GM23248 (cell line): ENCODE data around the gene AGAP1.

Source experiments
- EZH2 ChIP-seq: fragments of 200-600 bp; sonication (generic); IDR thresholded peaks from 2 replicates; pipeline ENCODE4 v1.6.1; 2018; ENCODE audit warnings: antibody characterized with exemption, mild to moderate bottlenecking; ENCODE audit not compliant: insufficient read depth, poor library complexity, severe bottlenecking
- EZH2phosphoT487 ChIP-seq: fragments of 200-600 bp; sonication (generic); IDR thresholded peaks from 2 replicates; pipeline ENCODE4 v1.6.1; 2018; ENCODE audit warnings: antibody characterized with exemption, moderate library complexity, mild to moderate bottlenecking, low read depth; ENCODE audit not compliant: insufficient read depth

DNA sequence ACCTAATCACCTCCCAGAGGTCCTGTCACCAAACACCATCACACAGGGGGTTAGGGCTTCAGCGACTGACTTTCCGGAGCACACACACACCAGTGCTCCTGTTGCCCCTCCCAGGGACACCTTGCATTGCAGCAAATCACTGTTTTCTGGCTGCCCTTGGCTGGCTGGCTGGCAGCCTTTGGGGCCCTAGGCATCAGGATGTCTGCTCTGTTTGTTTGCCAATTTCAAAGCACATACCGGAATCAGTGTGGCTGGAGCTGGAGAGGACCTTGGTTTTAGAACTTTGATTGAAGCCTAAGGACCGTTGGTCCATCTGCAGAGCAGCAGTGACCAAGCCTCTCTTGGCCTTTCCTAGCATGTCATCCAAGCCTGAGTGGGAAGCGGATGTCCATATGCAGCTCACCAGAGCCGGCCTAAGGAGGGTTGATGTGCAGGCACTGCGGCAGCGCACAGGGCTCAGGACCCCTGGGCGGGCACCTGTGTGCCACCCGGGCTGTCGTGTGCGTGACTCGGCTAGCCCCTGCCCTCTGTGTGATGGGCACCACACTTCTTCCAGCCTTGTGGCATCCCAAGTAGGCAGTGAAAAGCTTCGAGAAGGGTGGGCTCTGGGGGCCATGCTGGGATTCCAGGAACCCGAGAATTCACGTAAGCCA, 612.2 kb downstream of the AGAP1 start:
- TF ChIP-seq EZH2phosphoT487: no peak
- no peak for TF ChIP-seq EZH2
